Measurements from ENCODE around the gene NAALADL2.

- TF ChIP-seq EZH2 (IDR thresholded peaks at IDR 0.05; ENCODE audit: borderline replicate concordance, insufficient read depth, low read length, poor library complexity, severe bottlenecking) (no peak), CTCF (IDR thresholded peaks at IDR 0.05; ENCODE audit: poor library complexity, severe bottlenecking) (no peak), POLR2AphosphoS5 (IDR thresholded peaks at IDR 0.05) (no peak), EP300 (conservative IDR thresholded peaks at IDR 0.05; ENCODE audit: poor library complexity, severe bottlenecking) (no peak), SMC3 (conservative IDR thresholded peaks at IDR 0.05; ENCODE audit: poor library complexity) (no peak), TAF1 (IDR thresholded peaks at IDR 0.05; ENCODE audit: low read depth) (no peak), REST (IDR thresholded peaks at IDR 0.05; ENCODE audit: borderline replicate concordance) (no peak)
These were observed 396.6 kb downstream of the NAALADL2 start for GRCh38 chr3:175255698-175256097.
